ENCODE data around the gene RXRA. TPM values are rescaled to one million over a fixed set of nuclear protein-coding genes. Genes with fewer than 3 reads are reported as not detected.

RXRA gene
- total RNA-seq, 1 experiment from 2014 or later: 39.1 TPM

DNA sequence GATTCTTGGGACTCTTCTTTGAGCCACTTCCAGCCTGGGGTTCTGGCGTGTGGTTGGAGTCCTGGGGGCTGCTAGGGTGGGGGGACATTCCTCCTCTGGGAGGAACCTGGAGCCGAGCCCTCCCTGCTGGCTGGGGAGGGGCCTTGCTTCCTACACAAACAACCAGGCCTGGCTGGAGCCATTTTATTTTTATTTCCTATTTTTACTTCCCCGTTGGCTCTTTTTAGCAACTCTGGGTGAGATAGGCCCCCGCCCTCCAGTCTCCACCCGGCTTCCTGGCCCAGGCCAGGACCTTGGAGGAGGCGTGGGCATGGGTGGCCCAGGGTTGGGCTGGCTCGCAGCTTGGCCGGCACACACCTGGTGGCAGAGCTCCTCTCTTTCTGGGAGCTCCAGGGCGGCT is 15.1 kb downstream of the RXRA start:
- Histone ChIP-seq H3K9me3 (replicated peaks) (no peaks in the 10 kb centered on the region), H3K27ac (no peak overlapping the region), H3K36me3 (no peaks in the 10 kb centered on the region), H3K27me3 (no peaks in the 10 kb centered on the region), H3K4me3 (no peak overlapping the region), H3K4me1 (peaks cover 6% of the 10 kb centered on the region; the same call in 1 of the 2 replicates)
- no peak for DNase-seq

DNA sequence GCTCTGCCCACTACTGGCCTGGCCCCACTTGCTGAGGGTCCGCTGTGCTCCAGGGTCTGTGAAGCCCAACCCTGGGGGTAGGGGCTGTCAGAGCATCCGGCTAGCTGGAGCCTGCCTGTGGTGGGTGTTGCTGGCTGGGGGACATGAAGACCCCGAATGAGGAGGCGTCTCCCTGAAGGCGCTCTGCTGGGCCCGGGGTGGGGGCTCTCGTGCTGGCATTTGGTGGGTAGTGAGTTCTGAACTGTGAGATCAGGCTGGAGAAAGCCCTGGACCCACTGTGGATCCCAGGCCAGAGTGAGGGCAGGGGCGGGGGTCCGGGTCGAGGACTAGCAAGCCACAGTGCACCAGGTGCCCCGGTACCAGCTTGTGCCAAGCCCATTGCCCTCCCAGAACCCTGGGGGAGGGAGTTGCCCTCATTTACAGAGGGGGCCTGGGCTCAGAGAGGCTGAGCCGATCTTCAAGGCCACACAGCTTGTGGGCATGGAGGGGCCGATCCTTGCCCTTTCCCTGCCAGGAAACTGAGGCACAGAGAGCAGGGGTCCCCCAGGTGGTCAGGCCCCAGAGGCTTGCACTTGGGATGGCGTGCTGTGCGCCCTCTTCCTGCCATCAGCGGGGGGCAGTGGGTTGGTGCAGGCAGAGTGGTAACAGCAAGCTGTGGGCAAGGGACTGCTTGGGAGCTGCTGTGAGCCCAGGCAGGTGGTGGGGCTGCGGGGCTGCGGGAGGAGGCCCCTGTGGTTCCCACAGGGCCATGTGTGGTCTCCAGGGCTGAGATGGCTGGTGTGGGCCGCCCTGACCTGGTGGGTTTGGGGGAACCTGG is 15.9 kb downstream of the RXRA start:
- Histone ChIP-seq H3K27me3 (no peaks in the 10 kb centered on the region), H3K9me3 (replicated peaks) (no peaks in the 10 kb centered on the region), H3K4me3 (no peak overlapping the region), H3K4me1 (peaks cover 6% of the 10 kb centered on the region; the same call in 1 of the 2 replicates), H3K36me3 (no peaks in the 10 kb centered on the region), H3K27ac (no peak overlapping the region)
- no peak for DNase-seq

DNA sequence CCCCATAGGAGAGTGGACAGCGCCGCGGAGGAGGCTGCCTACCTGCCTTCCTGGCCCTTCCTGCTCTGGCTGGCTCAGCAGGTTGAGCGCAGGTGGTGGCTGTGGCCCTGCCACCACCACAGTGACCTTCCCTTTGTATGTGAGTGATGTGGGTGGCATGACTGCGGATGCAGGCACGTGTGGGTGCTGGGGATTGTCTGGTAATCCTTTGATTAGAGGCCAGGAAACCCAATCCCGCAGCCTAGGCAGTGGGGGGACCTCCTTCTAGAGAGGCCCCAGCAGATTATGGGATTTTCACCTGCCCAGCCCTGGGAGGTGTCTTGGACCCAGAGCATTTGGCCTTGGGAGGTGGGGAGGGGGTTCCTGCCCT is 16.5 kb downstream of the RXRA start:
- Histone ChIP-seq H3K4me1 (peaks cover 6% of the 10 kb centered on the region; the same call in 1 of the 2 replicates), H3K27ac (no peak overlapping the region), H3K36me3 (no peaks in the 10 kb centered on the region), H3K4me3 (no peak overlapping the region), H3K9me3 (replicated peaks) (no peaks in the 10 kb centered on the region), H3K27me3 (no peaks in the 10 kb centered on the region)
- DNase-seq: no peak

DNA sequence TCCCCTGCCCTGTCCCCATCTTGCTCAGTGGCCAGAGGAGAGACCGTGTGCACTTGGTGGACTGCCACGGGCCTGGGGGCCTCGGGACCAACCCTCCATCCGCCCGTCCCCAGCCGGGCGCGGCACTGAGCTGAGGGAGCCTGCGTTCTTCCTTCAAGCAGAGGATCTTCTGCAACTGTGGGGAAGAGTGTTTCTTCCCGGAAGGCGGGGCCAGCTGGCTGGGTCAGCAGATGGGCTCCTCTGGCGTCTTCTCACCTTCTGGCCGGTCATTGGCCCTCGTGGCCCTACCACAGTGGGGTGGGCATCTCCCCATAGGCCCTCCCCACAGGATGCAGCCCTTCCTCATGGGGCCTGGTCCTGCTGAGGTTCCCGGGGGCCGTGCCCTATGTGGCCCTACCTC is 17.4 kb downstream of the RXRA start:
- Histone ChIP-seq H3K4me1 (peaks cover 6% of the 10 kb centered on the region; the same call in 1 of the 2 replicates), H3K27me3 (no peaks in the 10 kb centered on the region), H3K9me3 (replicated peaks) (no peaks in the 10 kb centered on the region), H3K36me3 (no peaks in the 10 kb centered on the region), H3K4me3 (no peak overlapping the region), H3K27ac (no peak overlapping the region)
- DNase-seq: no peak

DNA sequence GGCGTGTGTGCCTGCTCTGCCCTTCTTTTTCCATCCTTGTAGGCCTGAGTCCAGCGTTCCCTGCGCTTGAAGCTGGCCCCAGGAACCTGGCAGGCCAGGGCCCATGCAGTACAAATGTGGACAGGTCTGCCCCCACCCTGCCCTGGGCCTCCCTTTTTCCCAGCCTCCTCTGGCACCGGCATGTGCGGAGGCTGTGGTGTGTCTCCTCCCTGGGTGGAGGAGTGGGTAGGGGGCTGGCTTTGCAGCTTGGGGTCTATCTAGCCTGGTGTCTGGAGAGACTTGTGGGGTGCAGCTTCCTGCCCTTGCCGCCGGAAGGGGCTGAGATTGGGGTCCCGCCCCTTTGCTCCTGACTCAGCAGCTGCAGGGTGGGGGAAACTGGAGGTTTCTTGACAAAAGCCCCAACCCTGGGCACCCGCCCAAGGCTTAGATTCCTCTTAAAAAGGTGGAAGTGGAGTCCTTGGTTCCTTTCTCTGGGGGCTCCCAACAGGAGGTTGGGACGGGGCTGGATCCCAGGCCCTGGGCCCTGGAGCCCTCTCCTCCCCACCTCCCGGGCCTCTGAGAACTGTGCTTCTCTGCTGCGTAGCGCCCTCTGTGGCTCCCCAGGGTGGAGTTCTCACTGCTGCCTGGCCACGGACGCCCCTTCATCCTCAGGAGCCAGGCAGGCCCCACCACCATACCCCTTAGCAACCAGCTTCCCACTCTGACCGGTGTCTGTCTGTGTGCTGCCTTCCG is 18.0 kb downstream of the RXRA start:
- no peaks in the 10 kb centered on the region for H3K27me3 ChIP-seq
- no peak for DNase-seq
- no peak overlapping the region for H3K4me3 ChIP-seq
- no peaks in the 10 kb centered on the region for H3K9me3 ChIP-seq (replicated peaks)
- H3K36me3 ChIP-seq: no peaks in the 10 kb centered on the region
- H3K27ac ChIP-seq: no peak overlapping the region
- peaks cover 6% of the 10 kb centered on the region; the same call in 1 of the 2 replicates for H3K4me1 ChIP-seq

DNA sequence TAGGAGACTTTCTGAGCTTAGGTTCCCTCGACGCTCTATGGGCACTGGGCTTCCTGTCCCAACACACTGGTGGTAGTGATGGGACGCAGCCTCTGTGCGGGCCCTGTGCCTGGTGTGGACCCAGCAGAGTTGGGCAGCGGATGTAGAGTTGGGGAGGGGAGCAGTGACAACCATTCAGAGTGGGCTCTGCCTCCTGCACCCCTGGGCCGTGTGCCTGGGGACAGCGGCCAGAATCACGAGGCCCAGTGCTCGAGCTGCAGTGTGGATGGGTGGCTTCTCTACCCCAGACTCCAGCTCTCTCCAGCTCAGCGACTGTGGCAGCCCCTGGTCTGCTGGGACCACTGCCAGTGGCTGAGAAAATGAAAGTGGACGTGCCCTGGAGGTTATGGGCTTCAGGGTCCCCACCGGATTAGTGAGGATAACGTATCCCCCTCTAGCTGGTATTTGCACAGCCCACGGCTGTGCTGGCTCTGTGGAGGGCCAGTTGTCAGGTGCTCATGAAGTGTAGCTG is 18.6 kb downstream of the RXRA start:
- no peaks in the 10 kb centered on the region for H3K27me3 ChIP-seq
- no peak overlapping the region for H3K4me3 ChIP-seq
- DNase-seq: no peak
- H3K36me3 ChIP-seq: no peaks in the 10 kb centered on the region
- peaks cover 6% of the 10 kb centered on the region; the same call in 1 of the 2 replicates for H3K4me1 ChIP-seq
- no peaks in the 10 kb centered on the region for H3K9me3 ChIP-seq (replicated peaks)
- no peak overlapping the region for H3K27ac ChIP-seq

DNA sequence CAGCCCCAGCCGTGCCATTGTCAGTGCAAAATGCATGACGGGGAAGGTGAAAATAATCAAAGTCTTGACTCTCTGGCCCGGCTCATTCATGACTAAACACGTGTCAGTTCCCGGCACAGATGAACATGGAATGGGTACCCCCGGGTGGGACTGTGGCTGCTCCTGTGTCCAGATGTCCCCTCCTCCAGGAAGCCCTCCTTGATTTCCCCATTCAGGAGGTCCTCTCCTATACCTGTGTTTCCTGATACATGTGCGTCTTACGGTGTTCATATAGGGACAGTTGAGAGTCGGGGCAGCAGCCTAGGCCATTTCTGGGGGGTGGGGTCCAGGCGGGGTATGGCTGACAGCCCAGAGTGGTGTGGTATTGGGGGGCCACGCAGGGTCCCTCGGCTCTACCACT is 19.5 kb downstream of the RXRA start:
- H3K36me3 ChIP-seq: no peaks in the 10 kb centered on the region
- no peak for DNase-seq
- H3K9me3 ChIP-seq (replicated peaks): no peaks in the 10 kb centered on the region
- no peak overlapping the region for H3K27ac ChIP-seq
- peaks cover 6% of the 10 kb centered on the region; the same call in 1 of the 2 replicates for H3K4me1 ChIP-seq
- no peak overlapping the region for H3K4me3 ChIP-seq
- no peaks in the 10 kb centered on the region for H3K27me3 ChIP-seq

DNA sequence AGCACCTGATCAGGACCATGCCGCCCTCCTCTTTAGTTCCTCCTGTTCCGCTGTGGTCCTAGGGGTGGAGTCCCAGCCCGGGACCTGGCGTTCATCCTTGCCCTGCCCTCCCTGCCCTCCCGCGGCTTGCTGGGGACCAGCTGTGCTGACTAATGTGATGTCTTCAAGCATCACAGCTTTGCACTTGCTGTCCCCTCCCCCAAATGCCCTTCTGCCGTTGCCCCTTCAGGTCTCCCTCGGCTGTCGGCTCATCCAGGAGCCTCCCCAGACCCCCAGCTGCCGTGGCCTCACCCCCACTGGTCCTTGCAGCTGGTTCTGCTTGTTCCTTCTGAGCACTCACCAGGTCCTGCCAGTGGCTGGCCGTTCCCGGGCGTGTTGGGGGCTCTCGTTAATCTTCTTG is 19.9 kb downstream of the RXRA start:
- Histone ChIP-seq H3K4me1 (peaks cover 6% of the 10 kb centered on the region; the same call in 1 of the 2 replicates), H3K4me3 (no peak overlapping the region), H3K9me3 (replicated peaks) (no peaks in the 10 kb centered on the region), H3K36me3 (no peaks in the 10 kb centered on the region), H3K27me3 (no peaks in the 10 kb centered on the region), H3K27ac (no peak overlapping the region)
- DNase-seq: no peak

DNA sequence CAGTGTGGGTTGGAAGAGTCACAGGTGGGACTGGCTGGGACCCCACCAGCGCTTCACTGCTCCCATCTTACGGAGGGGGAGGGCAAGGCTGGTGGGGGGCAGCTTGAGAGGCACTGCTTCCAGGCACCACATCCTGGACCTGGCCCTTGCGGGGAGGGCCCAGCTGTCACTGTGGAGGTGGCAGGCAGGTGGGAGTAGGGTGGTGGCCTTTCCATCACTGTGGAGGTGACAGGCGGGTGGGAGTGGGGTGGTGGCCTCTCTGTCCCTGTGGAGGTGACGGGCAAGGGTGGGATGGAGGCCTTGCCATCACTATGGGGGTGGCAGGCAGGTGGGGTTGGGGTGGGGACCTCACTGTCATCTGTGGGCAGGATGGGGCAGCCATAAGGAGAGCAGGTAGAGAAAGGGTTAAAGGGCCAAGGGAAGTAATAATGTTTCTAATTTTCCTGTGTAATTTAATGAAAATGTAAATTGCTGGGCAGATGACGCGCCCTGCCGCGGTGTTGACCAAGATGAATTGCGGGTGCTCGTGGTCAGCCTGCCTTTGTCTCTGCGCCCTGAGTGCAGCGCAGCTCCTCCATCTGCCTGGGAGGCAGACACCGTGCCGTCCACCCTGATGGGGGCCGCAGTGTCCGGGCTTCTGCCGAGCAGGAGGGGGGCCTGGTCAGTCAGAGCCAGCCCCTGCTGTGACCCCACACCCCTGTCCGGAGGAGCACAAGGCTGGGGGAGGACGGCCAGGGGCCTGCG is 20.8 kb downstream of the RXRA start:
- H3K4me3 ChIP-seq: no peak overlapping the region
- peaks cover 6% of the 10 kb centered on the region; the same call in 1 of the 2 replicates for H3K4me1 ChIP-seq
- DNase-seq: no peak
- no peak overlapping the region for H3K27ac ChIP-seq
- H3K9me3 ChIP-seq (replicated peaks): no peaks in the 10 kb centered on the region
- no peaks in the 10 kb centered on the region for H3K36me3 ChIP-seq
- no peaks in the 10 kb centered on the region for H3K27me3 ChIP-seq

DNA sequence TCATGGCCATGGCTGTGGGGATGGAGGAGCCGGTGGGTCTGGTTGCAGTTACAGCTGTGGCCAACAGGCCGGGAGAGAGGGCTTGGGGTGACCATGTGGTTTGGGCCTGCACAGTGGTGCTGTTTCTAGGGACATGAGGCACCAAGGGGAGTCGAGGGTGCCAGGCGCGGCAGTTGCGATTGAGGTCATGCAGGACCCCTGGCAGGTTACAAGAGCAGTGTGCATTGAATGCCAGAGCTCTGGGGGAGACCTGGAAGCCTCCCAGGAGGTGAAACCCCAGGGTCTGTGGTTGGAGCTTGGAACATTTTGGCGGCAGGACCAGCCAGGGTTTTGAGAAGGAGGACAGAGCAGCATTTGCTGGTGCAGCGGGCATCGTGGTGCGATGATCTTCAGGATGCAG is 21.7 kb downstream of the RXRA start:
- H3K27me3 ChIP-seq: no peaks in the 10 kb centered on the region
- no peaks in the 10 kb centered on the region for H3K4me1 ChIP-seq
- no peak overlapping the region for H3K4me3 ChIP-seq
- no peaks in the 10 kb centered on the region for H3K9me3 ChIP-seq (replicated peaks)
- no peak overlapping the region for H3K27ac ChIP-seq
- no peak for DNase-seq
- H3K36me3 ChIP-seq: no peaks in the 10 kb centered on the region

DNA sequence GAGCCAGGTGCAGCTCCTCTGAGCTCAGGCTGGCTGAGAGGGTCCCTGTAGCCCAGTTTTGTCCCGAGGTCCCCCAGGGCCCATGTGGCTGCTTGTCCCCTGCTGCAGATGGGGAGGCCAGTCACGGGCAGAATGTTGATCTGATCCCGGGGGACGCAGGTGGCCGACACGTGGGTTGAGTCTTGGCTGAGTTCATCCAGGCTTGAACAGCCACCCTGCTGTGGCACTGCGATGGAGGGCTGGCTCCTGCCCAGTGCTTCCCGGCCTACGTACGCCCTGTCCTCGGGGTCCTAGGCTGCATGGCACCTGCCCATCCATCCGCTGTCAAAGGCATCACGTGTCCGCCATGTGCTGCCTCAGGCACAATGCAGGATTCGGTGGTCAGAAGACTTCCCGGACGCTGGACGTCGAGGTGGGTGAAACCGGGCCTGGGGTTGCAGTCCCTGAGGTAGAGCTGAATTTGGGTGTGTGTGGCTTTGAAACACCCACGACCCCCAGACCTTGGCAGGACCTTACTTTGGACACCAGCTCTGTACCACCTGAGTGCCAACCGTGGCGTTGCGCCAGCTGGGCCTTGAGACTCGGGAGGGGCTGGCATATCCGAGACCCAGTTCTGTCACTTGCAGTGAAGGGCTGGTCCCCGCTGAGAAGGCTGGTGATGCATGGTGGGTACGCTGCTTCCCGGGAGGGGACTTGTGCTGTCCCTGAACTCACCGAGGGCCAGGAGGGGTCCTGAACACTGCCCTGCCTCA is 22.3 kb downstream of the RXRA start:
- no peak overlapping the region for H3K4me3 ChIP-seq
- H3K27ac ChIP-seq: no peak overlapping the region
- no peaks in the 10 kb centered on the region for H3K4me1 ChIP-seq
- no peak for DNase-seq
- no peaks in the 10 kb centered on the region for H3K9me3 ChIP-seq (replicated peaks)
- H3K27me3 ChIP-seq: no peaks in the 10 kb centered on the region
- H3K36me3 ChIP-seq: no peaks in the 10 kb centered on the region

DNA sequence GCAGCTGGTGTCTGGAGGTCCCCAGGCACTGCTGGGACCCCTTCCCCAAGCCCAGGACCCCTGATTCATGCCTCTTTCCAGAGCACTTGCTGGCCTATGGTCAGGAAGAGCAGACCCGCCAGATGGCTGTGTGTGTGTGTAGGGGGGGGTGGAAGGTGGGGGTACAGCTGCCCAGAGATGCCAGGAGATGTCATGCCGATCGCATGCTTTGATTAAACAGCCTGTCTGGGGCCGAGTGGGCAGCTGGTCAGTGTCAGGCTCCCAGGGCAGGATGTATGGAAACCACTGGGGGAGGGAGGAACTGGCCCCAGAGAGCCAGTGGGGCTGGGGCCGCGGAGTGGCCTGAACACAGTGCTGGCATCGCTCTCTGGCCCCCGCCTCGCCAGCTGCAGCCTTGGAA is 23.7 kb downstream of the RXRA start:
- Histone ChIP-seq H3K27me3 (no peaks in the 10 kb centered on the region), H3K4me3 (no peak overlapping the region), H3K27ac (no peak overlapping the region), H3K36me3 (no peaks in the 10 kb centered on the region), H3K9me3 (replicated peaks) (no peaks in the 10 kb centered on the region), H3K4me1 (no peaks in the 10 kb centered on the region)
- DNase-seq: no peak

DNA sequence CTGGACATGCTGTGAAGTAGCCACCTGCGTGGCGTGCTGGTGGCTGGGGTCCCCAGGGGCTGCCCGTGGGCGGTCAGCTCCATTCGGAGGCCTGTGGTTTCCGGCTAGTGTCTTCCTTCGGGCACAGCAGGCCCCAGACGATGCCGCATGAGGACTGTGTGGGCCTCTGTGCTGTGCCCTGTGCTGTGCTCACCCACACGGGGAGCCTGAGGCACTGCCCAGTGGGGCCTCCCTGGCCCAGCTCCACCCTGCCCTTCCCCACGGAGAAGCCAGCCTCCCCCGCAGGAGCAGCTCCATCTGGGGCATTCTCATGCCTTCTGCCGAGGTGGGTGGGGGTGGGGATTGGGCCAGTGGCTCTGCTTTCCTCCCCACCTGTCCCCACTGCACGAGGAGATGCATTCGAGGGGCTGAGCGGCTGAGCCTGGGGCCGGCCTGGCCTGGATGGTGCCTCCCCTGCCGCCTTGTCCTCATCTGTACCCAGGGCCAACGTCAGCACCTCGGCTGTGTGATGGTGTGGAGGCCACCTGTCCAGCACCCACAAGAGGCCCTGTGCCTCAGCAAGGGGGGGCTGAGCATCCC is 24.2 kb downstream of the RXRA start:
- Histone ChIP-seq H3K9me3 (replicated peaks) (no peaks in the 10 kb centered on the region), H3K27ac (no peak overlapping the region), H3K27me3 (no peaks in the 10 kb centered on the region), H3K4me1 (no peaks in the 10 kb centered on the region), H3K36me3 (no peaks in the 10 kb centered on the region), H3K4me3 (no peak overlapping the region)
- DNase-seq: no peak

DNA sequence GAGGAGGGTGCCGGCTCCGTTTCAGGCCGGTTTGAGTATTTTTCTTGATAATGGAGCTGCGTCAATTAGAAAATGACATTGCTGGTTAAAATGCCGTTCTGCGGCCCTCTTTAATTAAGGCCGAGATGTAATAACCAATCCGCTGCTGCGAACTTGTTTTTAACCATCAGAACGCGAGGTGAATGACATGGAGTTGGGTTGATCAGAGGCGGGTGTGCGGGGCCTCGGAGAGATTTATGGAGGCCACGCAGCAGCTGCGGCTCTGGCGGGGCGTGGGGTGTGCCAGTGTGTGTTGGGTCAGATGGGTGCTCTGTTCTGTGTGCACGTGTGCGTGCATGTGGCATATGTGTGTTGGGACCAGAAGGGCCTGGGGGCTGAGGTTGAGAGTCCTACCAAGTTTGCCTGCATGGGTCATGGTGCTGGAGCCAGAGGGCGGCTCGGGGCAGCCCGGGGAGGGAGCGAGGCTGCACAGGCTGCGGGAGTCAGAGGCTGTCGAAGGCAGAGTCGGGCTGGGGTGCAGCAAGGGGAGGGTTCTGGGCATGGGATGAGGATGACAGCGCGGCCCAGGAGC is 25.4 kb downstream of the RXRA start:
- no peaks in the 10 kb centered on the region for H3K27me3 ChIP-seq
- H3K9me3 ChIP-seq (replicated peaks): no peaks in the 10 kb centered on the region
- no peak for DNase-seq
- H3K4me3 ChIP-seq: no peak overlapping the region
- no peaks in the 10 kb centered on the region for H3K36me3 ChIP-seq
- H3K27ac ChIP-seq: no peak overlapping the region
- no peaks in the 10 kb centered on the region for H3K4me1 ChIP-seq
